NCI-H1930 (cell line): ENCODE results near the gene IRX1.

Experiments used
- DNase-seq, 2 experiments: peaks; one replicate each; lab custom pipeline; 2025; lab: John Stamatoyannopoulos, UW

Gene IRX1

GRCh38 chr5:3595006-3595961 is at the start of gene IRX1:
IRX1 (plus strand) TSS chr5:3595832; CDS start chr5:3596106, 274 bp downstream.
- peak; percentile 78 to 91 for DNase-seq

GRCh38 chr5:3546028-3546427 is 49.6 kb upstream of the IRX1 start:
- DNase-seq: no peak

- DNase-seq: no peak
These were observed 31.5 kb upstream of the IRX1 start for GRCh38 chr5:3564116-3564515.

- DNase-seq: no peak
These were observed 30.7 kb upstream of the IRX1 start for GRCh38 chr5:3564827-3565518.

- DNase-seq: no peak
These were observed 10.7 kb upstream of the IRX1 start for GRCh38 chr5:3584724-3585531.

GRCh38 chr5:3590161-3590966 is 5.3 kb upstream of the IRX1 start:
- no peak for DNase-seq

- no peak for DNase-seq
These were observed 4.4 kb upstream of the IRX1 start for GRCh38 chr5:3590967-3591900.

- DNase-seq: no peak
These were observed 3.3 kb upstream of the IRX1 start for GRCh38 chr5:3592298-3592697.

GRCh38 chr5:3593771-3594509 is 1.7 kb upstream of the IRX1 start:
- no peak for DNase-seq

GRCh38 chr5:3594510-3595005 is 1.1 kb upstream of the IRX1 start:
- peak; percentile 47 to 62 for DNase-seq

- DNase-seq: peak in 1 of 2 experiments; percentile 25
These were observed 711 bp downstream of the IRX1 start for GRCh38 chr5:3596261-3596825.

GRCh38 chr5:3596857-3597166 is 1.2 kb downstream of the IRX1 start:
- DNase-seq: no peak

- no peak for DNase-seq
These were observed 1.8 kb downstream of the IRX1 start for GRCh38 chr5:3597167-3598007.

- no peak for DNase-seq
These were observed 2.6 kb downstream of the IRX1 start for GRCh38 chr5:3598207-3598606.

GRCh38 chr5:3598769-3599211 is 3.2 kb downstream of the IRX1 start:
- DNase-seq: no peak

GRCh38 chr5:3599226-3600105 is 3.8 kb downstream of the IRX1 start:
- DNase-seq: no peak
